ENCODE results near the gene TTC1.

- TF ChIP-seq CTCF (IDR thresholded peaks at IDR 0.05) (no peak), POLR2A (IDR thresholded peaks at IDR 0.05) (no peak), POLR2AphosphoS5 (IDR thresholded peaks at IDR 0.05) (no peak), EP300 (IDR thresholded peaks at IDR 0.05) (no peak)
These were observed 30.6 kb upstream of the TTC1 start for GRCh38 chr5:159978358-159978757.
